Measurements from ENCODE around the gene PSG11. TPM values are rescaled to one million over a fixed set of nuclear protein-coding genes. Genes with fewer than 3 reads are reported as not detected.
"Not testable (repeated sequence)": the region's sequence is repeated elsewhere in the genome, so short reads cannot be mapped to it uniquely, and the experiment has no call there.

PSG11 gene
- total RNA-seq, 1 experiment from 2014 or later = 0.41 TPM

- peaks cover 10% of the 10 kb centered on the region for H3K4me1 ChIP-seq
- intact Hi-C loops (cut with micrococcal nuclease; ENCODE audit: unreplicated experiment); H3K36me3 Mint-ChIP-seq (ENCODE audit: insufficient read depth, unreplicated experiment); H3K36me3 ChIP-seq (ENCODE audit: control insufficient read depth, insufficient read depth, low read length); H3K27me3 Mint-ChIP-seq (ENCODE audit: insufficient read depth, unreplicated experiment); H3K9me3 ChIP-seq; BruUV-seq (replicated peaks); POLR2A ChIA-PET; DNase-seq; H3K27me3 ChIP-seq (replicated peaks; ENCODE audit: control insufficient read depth, insufficient read depth, low read length); H3K4me3 ChIP-seq (ENCODE audit: low read depth, low read length); CTCF ChIA-PET: not testable (repeated sequence)
- Mint-ChIP-seq H3K27ac (ENCODE audit: unreplicated experiment) (peak overlapping the region; percentile 93), H3K9me3 (ENCODE audit: unreplicated experiment) (peaks cover 24% of the 10 kb centered on the region), H3K4me3 (ENCODE audit: unreplicated experiment) (peak overlapping the region; percentile 22), H3K4me1 (ENCODE audit: low read depth, unreplicated experiment) (peaks cover 18% of the 10 kb centered on the region)
Observed at GRCh38 chr19:43003634-43004033, 22.6 kb downstream of the PSG11 start.

- DNase-seq; H3K27me3 Mint-ChIP-seq (ENCODE audit: insufficient read depth, unreplicated experiment); BruUV-seq (replicated peaks); POLR2A ChIA-PET; H3K27me3 ChIP-seq (replicated peaks; ENCODE audit: control insufficient read depth, insufficient read depth, low read length); H3K36me3 ChIP-seq (ENCODE audit: control insufficient read depth, insufficient read depth, low read length); CTCF ChIA-PET; H3K9me3 ChIP-seq; intact Hi-C loops (cut with micrococcal nuclease; ENCODE audit: unreplicated experiment); H3K4me3 ChIP-seq (ENCODE audit: low read depth, low read length); H3K36me3 Mint-ChIP-seq (ENCODE audit: insufficient read depth, unreplicated experiment): not testable (repeated sequence)
- Mint-ChIP-seq H3K4me3 (ENCODE audit: unreplicated experiment) (peak overlapping the region; percentile 22), H3K9me3 (ENCODE audit: unreplicated experiment) (peaks cover 24% of the 10 kb centered on the region), H3K4me1 (ENCODE audit: low read depth, unreplicated experiment) (peaks cover 18% of the 10 kb centered on the region), H3K27ac (ENCODE audit: unreplicated experiment) (peak overlapping the region; percentile 93)
- peaks cover 10% of the 10 kb centered on the region for H3K4me1 ChIP-seq
Observed at GRCh38 chr19:43002948-43003347, 23.3 kb downstream of the PSG11 start.

GRCh38 chr19:42996161-42996560 is 30.1 kb downstream of the PSG11 start:
- H3K4me1 ChIP-seq; BruUV-seq (replicated peaks); intact Hi-C loops (cut with micrococcal nuclease; ENCODE audit: unreplicated experiment); H3K36me3 Mint-ChIP-seq (ENCODE audit: insufficient read depth, unreplicated experiment); H3K27ac Mint-ChIP-seq (ENCODE audit: unreplicated experiment); CTCF ChIA-PET; H3K4me1 Mint-ChIP-seq (ENCODE audit: low read depth, unreplicated experiment); H3K27me3 Mint-ChIP-seq (ENCODE audit: insufficient read depth, unreplicated experiment); H3K9me3 Mint-ChIP-seq (ENCODE audit: unreplicated experiment); H3K27me3 ChIP-seq (replicated peaks; ENCODE audit: control insufficient read depth, insufficient read depth, low read length); H3K36me3 ChIP-seq (ENCODE audit: control insufficient read depth, insufficient read depth, low read length); H3K4me3 ChIP-seq (ENCODE audit: low read depth, low read length); DNase-seq; H3K9me3 ChIP-seq; H3K4me3 Mint-ChIP-seq (ENCODE audit: unreplicated experiment): not testable (repeated sequence)
- POLR2A ChIA-PET = interaction anchor here (0.6 kb wide), 1 partner anchor 312 kb away, joined by 4 read pairs; no protein-coding TSS in a partner anchor

- H3K4me1 ChIP-seq; H3K4me3 ChIP-seq (ENCODE audit: low read depth, low read length); H3K36me3 Mint-ChIP-seq (ENCODE audit: insufficient read depth, unreplicated experiment); CTCF ChIA-PET; H3K9me3 Mint-ChIP-seq (ENCODE audit: unreplicated experiment); H3K36me3 ChIP-seq (ENCODE audit: control insufficient read depth, insufficient read depth, low read length); H3K4me3 Mint-ChIP-seq (ENCODE audit: unreplicated experiment); H3K9me3 ChIP-seq; H3K27me3 ChIP-seq (replicated peaks; ENCODE audit: control insufficient read depth, insufficient read depth, low read length); H3K27me3 Mint-ChIP-seq (ENCODE audit: insufficient read depth, unreplicated experiment); POLR2A ChIA-PET; BruUV-seq (replicated peaks); DNase-seq; intact Hi-C loops (cut with micrococcal nuclease; ENCODE audit: unreplicated experiment): not testable (repeated sequence)
- Mint-ChIP-seq H3K4me1 (ENCODE audit: low read depth, unreplicated experiment) (peaks cover 11% of the 10 kb centered on the region), H3K27ac (ENCODE audit: unreplicated experiment) (peak overlapping the region; percentile 12)
Observed at GRCh38 chr19:42992029-42992604, 34.2 kb downstream of the PSG11 start.

- Histone ChIP-seq H3K9me3 (no peaks in the 10 kb centered on the region), H3K36me3 (ENCODE audit: control insufficient read depth, insufficient read depth, low read length) (no peaks in the 10 kb centered on the region), H3K4me3 (ENCODE audit: low read depth, low read length) (no peak overlapping the region), H3K4me1 (no peaks in the 10 kb centered on the region), H3K27me3 (replicated peaks; ENCODE audit: control insufficient read depth, insufficient read depth, low read length) (no peaks in the 10 kb centered on the region)
- BruUV-seq (replicated peaks) = no TSS peak
- intact Hi-C loops (cut with micrococcal nuclease; ENCODE audit: unreplicated experiment) = no loop called here
- no peak for TF ChIP-seq CTCF (IDR thresholded peaks at IDR 0.05; ENCODE audit: insufficient read depth in 1 of 2, low read depth in 1 of 2, low read length in 1 of 2, severe bottlenecking in 1 of 2, unreplicated experiment in 1 of 2)
- Mint-ChIP-seq H3K36me3 (ENCODE audit: insufficient read depth, unreplicated experiment) (no peaks in the 10 kb centered on the region), H3K27me3 (ENCODE audit: insufficient read depth, unreplicated experiment) (no peaks in the 10 kb centered on the region), H3K9me3 (ENCODE audit: unreplicated experiment) (peaks cover 17% of the 10 kb centered on the region), H3K4me3 (ENCODE audit: unreplicated experiment) (no peak overlapping the region), H3K27ac (ENCODE audit: unreplicated experiment) (no peak overlapping the region), H3K4me1 (ENCODE audit: low read depth, unreplicated experiment) (peaks cover 11% of the 10 kb centered on the region)
- CTCF ChIA-PET = no interaction called here
- POLR2A ChIA-PET = no interaction called here
- DNase-seq = no peak
Observed at GRCh38 chr19:42989851-42990250, 36.4 kb downstream of the PSG11 start.

GRCh38 chr19:42989186-42989585 is 37.1 kb downstream of the PSG11 start:
- CTCF ChIA-PET; H3K27ac Mint-ChIP-seq (ENCODE audit: unreplicated experiment); BruUV-seq (replicated peaks); H3K4me1 ChIP-seq; H3K36me3 ChIP-seq (ENCODE audit: control insufficient read depth, insufficient read depth, low read length); POLR2A ChIA-PET; H3K4me3 Mint-ChIP-seq (ENCODE audit: unreplicated experiment); intact Hi-C loops (cut with micrococcal nuclease; ENCODE audit: unreplicated experiment); H3K27me3 ChIP-seq (replicated peaks; ENCODE audit: control insufficient read depth, insufficient read depth, low read length); DNase-seq; H3K4me3 ChIP-seq (ENCODE audit: low read depth, low read length); H3K9me3 ChIP-seq; H3K36me3 Mint-ChIP-seq (ENCODE audit: insufficient read depth, unreplicated experiment); H3K27me3 Mint-ChIP-seq (ENCODE audit: insufficient read depth, unreplicated experiment): not testable (repeated sequence)
- peaks cover 11% of the 10 kb centered on the region for H3K4me1 Mint-ChIP-seq (ENCODE audit: low read depth, unreplicated experiment)
- peaks cover 17% of the 10 kb centered on the region for H3K9me3 Mint-ChIP-seq (ENCODE audit: unreplicated experiment)
